Astrocyte (in vitro differentiated cells and primary cell): ENCODE data around the gene BET1. TPM values are rescaled to one million over a fixed set of nuclear protein-coding genes. Genes with fewer than 3 reads are reported as not detected.

Experiments used
- DNase-seq: peaks from one replicate; pipeline ENCODE4 v3.0.0-alpha.2; 2010; ENCODE audit warnings: low read depth
- FAIRE-seq: peaks from 2 replicates; lab custom pipeline; 2011; peaks lifted over from hg19 to GRCh38; lab: Jason Lieb, UNC
- H2AFZ ChIP-seq: 2 replicates; pipeline ENCODE4 v1.6.0; 2012; ENCODE audit warnings: low read depth, low read length, inconsistent platforms
- H3K27ac ChIP-seq: 2 replicates; pipeline ENCODE4 v1.5.1; 2011; ENCODE audit warnings: low read depth, low read length, inconsistent platforms
- H3K27me3 ChIP-seq: 2 replicates; pipeline ENCODE4 v1.6.0; 2011; ENCODE audit warnings: low read length, inconsistent platforms; ENCODE audit not compliant: insufficient read depth
- H3K36me3 ChIP-seq: 2 replicates; pipeline ENCODE4 v1.5.1; 2011; ENCODE audit warnings: low read length, inconsistent platforms; ENCODE audit not compliant: insufficient read depth
- H3K4me1 ChIP-seq: 2 replicates; pipeline ENCODE4 v1.5.1; 2011; ENCODE audit warnings: low read length, inconsistent platforms; ENCODE audit not compliant: insufficient read depth
- H3K4me2 ChIP-seq: 2 replicates; pipeline ENCODE4 v1.6.0; 2012; ENCODE audit warnings: low read length, inconsistent platforms
- H3K4me3 ChIP-seq: 2 replicates; pipeline ENCODE4 v1.5.1; 2011; ENCODE audit warnings: low read depth, mild to moderate bottlenecking, low read length, inconsistent platforms; ENCODE audit not compliant: insufficient read depth
- H3K79me2 ChIP-seq: 2 replicates; pipeline ENCODE4 v1.6.0; 2012; ENCODE audit warnings: mild to moderate bottlenecking, low read length, inconsistent platforms; ENCODE audit not compliant: insufficient read depth
- H3K9ac ChIP-seq: 2 replicates; pipeline ENCODE4 v1.6.0; 2012; ENCODE audit warnings: mild to moderate bottlenecking, low read length, inconsistent platforms
- H3K9me3 ChIP-seq: 2 replicates; pipeline ENCODE4 v1.5.1; 2012; ENCODE audit warnings: low read depth, mild to moderate bottlenecking, low read length, inconsistent platforms; ENCODE audit not compliant: insufficient read depth
- H4K20me1 ChIP-seq: 2 replicates; pipeline ENCODE4 v1.6.0; 2012; ENCODE audit warnings: low read length, inconsistent platforms; ENCODE audit not compliant: insufficient read depth
- H3K27ac Mint-ChIP-seq: one replicate; pipeline ENCODE4 v1.8.0; 2021; ENCODE audit warnings: mild to moderate bottlenecking, mixed read lengths; ENCODE audit not compliant: unreplicated experiment
- H3K27me3 Mint-ChIP-seq: one replicate; pipeline ENCODE4 v1.8.0; 2021; ENCODE audit warnings: low read depth, mixed read lengths; ENCODE audit not compliant: unreplicated experiment
- H3K36me3 Mint-ChIP-seq: one replicate; pipeline ENCODE4 v1.8.0; 2021; ENCODE audit warnings: low read depth, mixed read lengths; ENCODE audit not compliant: unreplicated experiment
- H3K4me1 Mint-ChIP-seq: one replicate; pipeline ENCODE4 v1.8.0; 2021; ENCODE audit warnings: low read depth, mixed read lengths; ENCODE audit not compliant: unreplicated experiment
- H3K4me3 Mint-ChIP-seq: one replicate; pipeline ENCODE4 v1.8.0; 2021; ENCODE audit warnings: mild to moderate bottlenecking, moderate library complexity, mixed read lengths; ENCODE audit not compliant: unreplicated experiment
- H3K9me3 Mint-ChIP-seq: one replicate; pipeline ENCODE4 v1.8.0; 2021; ENCODE audit warnings: mild to moderate bottlenecking, mixed read lengths; ENCODE audit not compliant: unreplicated experiment
- CTCF ChIP-seq: IDR thresholded peaks from 2 replicates; pipeline ENCODE4 v1.5.1; 2011; ENCODE audit warnings: low read depth, mild to moderate bottlenecking, inconsistent platforms, low read length, moderate library complexity; ENCODE audit not compliant: insufficient read depth
- EZH2 ChIP-seq: IDR thresholded peaks from 2 replicates; pipeline ENCODE4 v1.6.1; 2012; ENCODE audit warnings: mild to moderate bottlenecking, low read length, inconsistent platforms; ENCODE audit not compliant: insufficient read depth
- total RNA-seq: library from RNA; stranded (reverse); gene quantifications from 2 replicates; pipeline ENCODE4 v1.2.1, GENCODE V29; 2021

BET1 gene
- total RNA-seq, 1 donor from 2014 or later, result 37.4 TPM

- FAIRE-seq, result no peak
- H3K4me3 ChIP-seq, result no peak overlapping the region
- Mint-ChIP-seq H3K4me3 (no peak overlapping the region), H3K27ac (no peak overlapping the region), H3K9me3 (no peaks in the 10 kb centered on the region), H3K27me3 (no peaks in the 10 kb centered on the region), H3K36me3 (no peaks in the 10 kb centered on the region), H3K4me1 (peaks cover 6% of the 10 kb centered on the region)
- TF ChIP-seq CTCF (no peak), EZH2 (no peak)
- no peaks in the 10 kb centered on the region for H3K4me1 ChIP-seq
- H3K27me3 ChIP-seq, result no peaks in the 10 kb centered on the region
- no peak overlapping the region for H3K4me2 ChIP-seq
- no peak overlapping the region for H3K9ac ChIP-seq
- H3K79me2 ChIP-seq, result no peaks in the 10 kb centered on the region
- H4K20me1 ChIP-seq, result no peaks in the 10 kb centered on the region
- H3K36me3 ChIP-seq, result no peaks in the 10 kb centered on the region
- DNase-seq, result no peak
- no peaks in the 10 kb centered on the region for H3K9me3 ChIP-seq
- H3K27ac ChIP-seq, result no peak overlapping the region
- no peak overlapping the region for H2AFZ ChIP-seq
These were observed 44.6 kb upstream of the BET1 start for GRCh38 chr7:94048755-94049154.

- no peaks in the 10 kb centered on the region for H3K36me3 ChIP-seq
- H3K27me3 ChIP-seq, result no peaks in the 10 kb centered on the region
- no peaks in the 10 kb centered on the region for H4K20me1 ChIP-seq
- no peak for DNase-seq
- Mint-ChIP-seq H3K36me3 (no peaks in the 10 kb centered on the region), H3K9me3 (no peaks in the 10 kb centered on the region), H3K4me1 (peaks cover 3% of the 10 kb centered on the region), H3K4me3 (no peak overlapping the region), H3K27me3 (no peaks in the 10 kb centered on the region), H3K27ac (no peak overlapping the region)
- H3K27ac ChIP-seq, result no peak overlapping the region
- FAIRE-seq, result no peak
- no peak overlapping the region for H3K4me2 ChIP-seq
- peaks cover 7% of the 10 kb centered on the region for H3K4me1 ChIP-seq
- H3K9me3 ChIP-seq, result no peaks in the 10 kb centered on the region
- no peaks in the 10 kb centered on the region for H3K79me2 ChIP-seq
- no peak overlapping the region for H3K9ac ChIP-seq
- TF ChIP-seq EZH2 (no peak), CTCF (no peak)
- no peak overlapping the region for H3K4me3 ChIP-seq
- no peak overlapping the region for H2AFZ ChIP-seq
These were observed 43.8 kb upstream of the BET1 start for GRCh38 chr7:94047956-94048355.

- H3K9me3 Mint-ChIP-seq, result no peaks in the 10 kb centered on the region
- H3K4me3 Mint-ChIP-seq, result no peak overlapping the region
- H3K36me3 ChIP-seq, result no peaks in the 10 kb centered on the region
- no peaks in the 10 kb centered on the region for H3K36me3 Mint-ChIP-seq
- H3K27ac ChIP-seq, result no peak overlapping the region
- H3K4me1 Mint-ChIP-seq, result peaks cover 7% of the 10 kb centered on the region
- TF ChIP-seq CTCF, result no peak
- no peak for TF ChIP-seq EZH2
- H4K20me1 ChIP-seq, result no peaks in the 10 kb centered on the region
- no peak overlapping the region for H3K27ac Mint-ChIP-seq
- DNase-seq, result no peak
- peaks cover 11% of the 10 kb centered on the region for H3K4me1 ChIP-seq
- H3K4me2 ChIP-seq, result no peak overlapping the region
- H3K27me3 ChIP-seq, result no peaks in the 10 kb centered on the region
- no peak overlapping the region for H3K9ac ChIP-seq
- no peaks in the 10 kb centered on the region for H3K9me3 ChIP-seq
- no peak overlapping the region for H2AFZ ChIP-seq
- FAIRE-seq, result no peak
- H3K27me3 Mint-ChIP-seq, result no peaks in the 10 kb centered on the region
- no peaks in the 10 kb centered on the region for H3K79me2 ChIP-seq
- no peak overlapping the region for H3K4me3 ChIP-seq
These were observed 41.4 kb upstream of the BET1 start for GRCh38 chr7:94045581-94045980.
